HG03039 (cell line): ENCODE data around the gene MINDY4.

ENCODE experiments used
- ATAC-seq: cut with Tn5 transposase; IDR thresholded peaks from one replicate; pipeline ENCODE4 v1.9.1; 2021; ENCODE audit warnings: mild to moderate bottlenecking, moderate library complexity; ENCODE audit not compliant: unreplicated experiment

Gene MINDY4

DNA sequence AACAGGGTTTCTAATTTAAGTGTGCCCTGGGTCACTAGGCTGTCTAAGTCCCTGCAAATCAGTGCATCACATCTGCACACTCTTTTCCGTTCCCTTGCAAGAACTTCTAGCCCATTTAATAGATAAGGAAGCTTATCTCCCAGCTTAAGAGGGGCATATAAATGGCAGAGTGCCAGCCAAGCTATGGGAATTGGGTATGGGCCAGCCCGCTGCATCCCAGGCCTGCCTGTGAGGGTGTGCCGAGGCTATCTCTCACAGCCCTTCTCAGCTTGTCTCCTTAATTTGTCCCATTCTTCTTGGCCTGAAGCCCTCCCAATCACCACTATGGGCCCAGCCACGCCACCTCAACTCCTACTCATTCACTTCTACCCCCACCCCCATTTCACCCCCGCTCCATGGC is 155.1 kb downstream of the MINDY4 start:
- no peak for ATAC-seq

DNA sequence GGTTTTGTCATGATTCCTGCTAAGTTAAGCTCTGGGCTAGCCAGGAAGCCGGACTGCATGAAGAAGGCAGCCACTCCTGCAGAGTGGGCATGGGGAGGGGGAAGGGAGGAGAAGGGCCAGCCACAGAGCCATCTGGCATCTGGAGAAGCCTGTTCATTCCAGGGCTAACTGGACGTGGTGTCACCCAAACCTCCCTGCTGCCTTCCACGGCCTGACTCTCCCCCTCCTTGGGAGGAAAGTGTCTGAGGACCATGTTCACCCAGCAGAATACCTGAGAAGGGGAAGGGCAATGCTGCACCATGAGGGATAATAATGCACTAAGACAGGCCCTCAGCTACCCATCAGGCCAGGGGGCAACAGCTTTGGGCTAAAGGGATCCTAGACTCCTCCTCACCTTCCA is 155.8 kb downstream of the MINDY4 start:
- ATAC-seq, result no peak

DNA sequence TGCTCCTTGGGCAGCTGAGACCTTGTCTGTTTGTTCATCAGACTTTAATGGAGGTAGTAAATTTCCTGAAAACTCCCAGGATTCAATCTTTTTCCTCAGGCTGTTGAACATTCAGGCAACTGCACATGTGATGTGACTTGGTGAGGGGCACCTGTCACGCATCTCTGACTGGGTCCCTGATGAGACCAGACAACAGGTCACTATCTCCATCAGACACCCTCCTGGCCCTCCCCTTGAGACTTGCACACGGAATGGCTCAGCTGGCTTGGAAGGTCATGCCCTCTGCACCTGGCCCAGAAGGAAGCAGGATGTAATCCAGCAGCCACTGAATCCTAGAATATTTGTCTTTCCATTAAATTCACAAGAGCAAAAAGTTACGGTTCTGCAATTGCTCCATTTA is 156.3 kb downstream of the MINDY4 start:
- no peak for ATAC-seq

DNA sequence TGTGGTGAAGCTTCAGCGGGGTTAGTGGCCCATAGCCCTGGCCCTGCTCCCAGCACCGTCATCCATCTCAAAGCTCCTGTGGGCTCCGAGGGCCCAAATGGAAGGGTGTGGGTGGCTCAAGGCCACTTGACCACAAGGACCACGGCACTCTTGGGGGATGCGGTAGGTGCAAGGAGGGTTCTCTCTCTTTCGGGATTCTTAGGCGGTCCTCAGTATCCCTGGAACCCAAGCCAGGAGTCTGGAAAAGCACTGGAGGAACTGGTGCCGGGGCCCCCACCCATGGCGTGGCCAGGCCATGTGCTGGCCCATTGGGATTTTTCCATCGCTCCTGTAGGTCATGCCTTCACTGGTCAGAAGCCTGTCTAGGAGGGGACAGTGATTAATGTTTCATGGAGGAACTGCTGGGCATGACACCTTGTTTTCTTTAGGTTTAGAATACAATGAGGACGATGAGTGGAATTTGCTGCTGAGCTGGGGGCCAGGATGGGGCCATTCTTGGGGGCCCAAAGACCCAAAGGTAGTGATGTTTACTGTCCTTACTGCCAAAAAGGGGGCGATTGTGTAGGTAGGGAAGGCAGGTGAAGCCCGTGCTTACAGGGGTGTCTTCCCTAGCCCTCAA is 157.1 kb downstream of the MINDY4 start:
- no peak for ATAC-seq

DNA sequence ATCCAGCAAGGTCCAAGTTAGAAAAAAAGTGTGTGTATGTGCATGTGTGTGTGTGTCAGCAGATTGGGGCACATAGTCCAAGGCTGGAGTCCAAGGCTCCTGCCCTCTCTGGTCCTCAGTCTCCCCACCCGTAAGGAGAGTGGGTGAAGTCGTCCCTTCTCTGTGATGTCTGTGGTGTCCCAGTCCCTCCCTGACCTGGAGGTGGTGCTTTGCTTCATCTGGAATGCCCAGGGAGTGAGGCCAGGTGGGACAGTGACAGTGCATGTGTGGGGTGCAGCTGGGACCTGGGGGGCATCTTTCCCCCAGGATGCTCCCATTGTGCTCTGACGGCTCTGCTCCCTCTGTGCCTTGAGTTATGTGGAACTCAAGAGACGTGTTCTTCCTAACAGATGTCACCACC is 158.5 kb downstream of the MINDY4 start:
- no peak for ATAC-seq

DNA sequence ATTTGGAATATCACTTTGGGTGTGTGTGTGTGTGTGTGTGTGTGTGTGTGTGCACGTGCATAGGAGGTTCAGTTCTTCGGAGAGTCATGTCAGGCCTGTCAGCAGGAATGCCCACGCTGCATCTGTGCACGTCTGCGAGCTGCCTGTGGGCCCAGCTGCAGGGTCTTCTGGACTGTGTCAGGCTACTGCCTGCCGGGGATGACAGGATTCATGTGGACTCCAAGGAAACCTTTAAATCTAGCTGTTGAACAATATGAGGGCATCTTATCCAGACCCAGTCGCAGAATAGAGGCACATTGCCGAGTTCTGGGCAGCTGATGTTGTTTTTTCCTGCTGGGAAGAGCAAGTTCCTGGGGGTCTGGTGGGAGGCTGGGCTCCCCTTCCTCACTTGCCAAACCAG is 159.4 kb downstream of the MINDY4 start:
- ATAC-seq, result no peak

DNA sequence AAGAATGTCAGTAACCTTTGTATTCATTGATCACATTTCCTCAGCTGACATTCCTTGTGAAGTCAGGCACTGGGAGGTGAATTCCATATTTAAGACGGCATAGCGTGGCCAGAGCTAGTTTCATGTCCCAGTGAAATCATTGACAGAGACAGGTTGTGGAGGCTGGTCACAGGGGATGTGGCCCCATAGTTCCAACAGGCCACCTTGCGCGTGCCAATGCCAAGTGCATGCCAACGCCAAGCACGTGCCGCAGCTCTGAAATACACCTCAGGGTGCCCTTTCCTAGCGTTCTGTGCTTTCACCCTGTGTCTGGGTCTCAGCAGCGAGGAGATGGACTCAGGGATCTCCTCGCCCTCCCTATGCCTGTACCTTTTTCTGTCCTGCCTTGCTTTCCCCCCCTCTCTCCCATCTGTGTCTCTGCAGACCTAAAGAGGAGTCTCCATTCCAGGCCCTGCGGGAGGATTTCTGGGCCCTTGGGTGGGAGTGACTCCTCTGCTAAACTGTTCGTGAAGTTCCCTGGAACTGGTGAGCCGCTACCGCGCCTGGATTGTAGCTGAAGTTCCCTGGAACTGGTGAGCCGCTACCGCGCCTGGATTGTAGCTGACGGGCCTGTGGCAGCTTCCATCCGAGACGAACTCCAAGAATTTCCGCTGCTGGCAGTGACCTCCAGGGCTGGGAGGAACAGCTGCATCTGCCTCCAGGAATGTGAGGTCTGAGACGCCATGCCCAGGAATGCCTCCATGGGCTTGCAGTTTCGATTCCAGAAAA is 160.1 kb downstream of the MINDY4 start:
- ATAC-seq, result no peak

DNA sequence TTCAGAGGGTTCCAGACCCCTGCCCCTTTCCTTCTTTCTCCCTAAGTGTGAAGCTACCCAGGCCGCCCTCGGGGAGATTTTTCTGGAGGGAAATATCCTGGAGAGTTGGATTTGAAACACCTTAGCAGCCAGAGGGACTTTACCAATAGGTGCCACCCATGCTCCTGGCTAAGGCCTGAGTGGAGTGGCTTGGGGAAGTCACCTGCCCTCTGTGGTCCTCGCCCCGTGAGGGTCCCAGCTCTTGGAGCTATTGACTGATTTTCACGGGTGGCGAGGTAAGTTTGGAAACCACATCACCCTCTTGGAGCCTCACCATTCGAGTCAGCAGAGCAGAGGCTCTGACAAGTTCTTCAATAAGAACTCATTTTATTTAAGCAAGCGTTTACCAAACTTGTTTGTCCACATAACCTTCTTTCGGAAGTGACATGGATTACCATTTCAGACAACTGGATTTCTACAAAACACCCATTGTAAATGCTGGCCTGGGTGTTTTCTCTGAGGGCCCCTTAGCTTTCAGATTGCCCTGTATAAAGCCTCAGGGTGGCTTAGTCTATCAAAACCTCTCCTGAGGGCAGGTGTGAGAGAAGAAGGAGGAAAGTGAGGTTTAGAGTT is 160.8 kb downstream of the MINDY4 start:
- ATAC-seq, result no peak

DNA sequence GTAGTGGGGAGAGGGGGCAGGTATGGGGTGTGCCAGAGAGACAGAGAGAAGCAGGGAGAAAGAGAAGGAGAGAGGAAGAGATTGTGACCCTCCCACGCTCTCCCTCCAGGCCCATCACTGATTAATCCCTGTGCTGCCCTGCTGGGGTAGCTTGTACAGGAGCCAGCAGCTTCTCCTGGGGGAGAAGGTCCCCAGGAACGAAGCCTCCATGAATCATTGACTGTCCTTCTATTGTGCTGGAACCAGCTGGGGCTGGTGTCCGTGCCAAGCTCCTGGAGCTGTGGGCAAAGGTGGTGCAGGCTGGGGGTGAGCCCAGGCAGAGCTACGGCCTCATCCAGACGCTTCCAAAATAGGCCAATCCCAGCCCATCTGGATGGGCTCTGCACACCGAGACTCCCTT is 161.3 kb downstream of the MINDY4 start:
- ATAC-seq, result no peak

DNA sequence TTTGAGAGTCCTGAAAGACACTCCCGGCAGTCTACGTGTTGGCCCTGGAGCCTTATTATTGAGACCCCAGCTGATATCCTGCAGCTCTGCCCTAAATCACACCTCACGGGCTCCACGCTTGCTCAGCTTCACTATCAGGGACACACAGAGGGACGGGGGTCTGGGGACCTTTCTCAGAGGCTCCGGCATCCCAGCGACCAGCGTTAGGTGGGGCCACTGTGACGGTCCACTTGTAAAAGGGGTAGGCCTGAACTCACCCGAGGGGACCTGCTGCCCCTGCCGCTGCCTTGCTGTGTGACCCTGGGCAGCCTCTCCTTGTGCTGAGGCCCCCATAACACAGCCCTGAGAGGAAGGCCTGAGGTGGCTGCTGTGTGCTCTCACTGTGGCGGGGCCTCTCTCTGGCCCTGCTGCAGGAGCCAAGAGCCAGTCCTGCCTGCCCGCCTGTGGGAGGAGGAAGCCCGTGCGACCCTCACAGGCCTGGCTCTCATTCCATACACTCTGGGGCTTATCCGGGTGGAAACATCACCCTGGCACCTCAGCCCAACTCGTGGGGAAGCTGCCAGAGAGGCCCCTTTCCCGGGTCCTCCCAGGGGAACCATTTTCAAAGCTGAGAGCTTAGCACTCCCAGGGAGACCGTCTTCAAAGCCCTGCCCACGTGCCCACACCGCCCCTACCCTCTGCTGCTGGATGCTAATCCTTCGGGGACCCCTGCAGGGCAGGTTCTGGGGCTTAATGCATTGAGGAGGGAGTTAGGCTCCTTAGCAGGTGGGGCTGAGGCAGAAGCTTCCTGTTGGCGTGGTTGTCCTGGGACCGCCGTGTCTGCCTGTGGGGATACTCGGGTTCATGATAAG is 162.1 kb downstream of the MINDY4 start:
- no peak for ATAC-seq

DNA sequence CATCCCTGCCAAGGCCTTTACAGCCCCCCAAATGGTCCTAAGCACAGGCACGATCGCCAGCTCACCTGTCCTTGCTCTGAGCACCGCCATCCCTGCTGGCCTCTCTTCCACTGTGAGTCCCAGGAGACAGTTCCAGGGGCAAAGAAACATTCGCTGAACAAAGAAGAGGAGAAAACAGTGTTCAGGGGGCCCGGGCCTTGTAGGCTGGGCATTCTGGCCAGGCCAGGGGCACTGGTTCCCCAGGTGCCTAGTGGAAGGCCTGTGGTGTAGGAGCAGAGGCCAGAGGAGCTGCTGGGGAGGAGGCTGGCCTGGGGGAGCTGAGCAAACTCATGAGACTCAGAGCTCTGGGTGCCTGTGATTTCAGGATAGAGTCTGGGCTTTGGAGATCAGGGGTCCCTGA is 163.0 kb downstream of the MINDY4 start:
- no peak for ATAC-seq

DNA sequence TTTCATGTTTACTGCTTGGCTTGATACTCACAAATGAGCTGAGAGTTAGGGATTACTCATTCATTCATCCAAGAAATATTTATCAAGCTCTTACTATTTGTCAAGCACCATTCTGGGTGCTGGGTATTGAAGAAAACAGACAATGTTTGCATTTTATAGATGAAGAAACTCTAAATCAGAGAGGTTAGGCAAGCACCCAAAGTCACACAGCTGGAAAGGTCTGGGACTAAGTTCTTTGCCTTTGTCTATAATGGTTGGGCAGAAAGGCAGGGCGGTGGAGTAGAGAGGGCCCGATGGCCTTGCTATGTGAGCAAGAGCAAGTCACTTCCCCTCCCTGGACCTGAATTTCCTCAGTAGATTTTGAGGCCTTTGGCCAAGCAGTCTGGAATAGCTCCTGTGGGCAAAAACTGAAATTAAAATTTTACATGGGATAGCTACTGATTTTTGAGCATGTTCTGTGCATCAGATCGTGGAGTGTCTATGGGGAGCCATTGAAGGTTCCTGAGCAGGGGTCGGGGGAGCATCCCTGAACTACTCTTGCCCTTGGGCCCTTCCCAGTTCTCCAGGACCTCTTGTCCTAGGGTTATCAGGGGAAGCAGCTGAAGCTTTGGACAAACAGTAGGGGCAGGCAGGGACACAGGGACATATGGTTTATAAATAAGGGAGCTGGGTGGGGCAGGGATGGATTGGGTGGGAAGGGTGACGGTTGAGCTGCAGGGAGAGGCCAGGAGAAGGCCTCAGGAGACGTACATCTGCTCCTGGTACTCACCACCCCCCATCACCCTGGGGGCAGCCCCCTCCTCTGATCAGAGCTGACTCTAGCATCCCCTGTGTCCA is 163.7 kb downstream of the MINDY4 start:
- no peak for ATAC-seq

DNA sequence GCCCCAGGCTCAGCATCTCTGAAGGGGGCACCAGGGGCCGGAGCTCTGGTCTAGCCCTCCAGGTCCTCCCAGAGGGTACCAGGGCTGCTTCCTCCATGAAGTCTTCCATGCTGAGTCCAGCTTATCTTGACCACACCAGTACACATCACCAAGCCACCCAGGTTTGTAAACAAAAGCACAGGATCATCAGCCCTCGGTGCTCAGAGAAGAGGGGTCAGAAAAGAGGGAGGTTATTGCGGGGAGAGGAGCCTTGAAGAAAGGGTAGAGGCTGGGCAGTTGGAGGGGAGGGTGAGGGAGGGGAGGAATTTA is 164.3 kb downstream of the MINDY4 start:
- ATAC-seq, result no peak

DNA sequence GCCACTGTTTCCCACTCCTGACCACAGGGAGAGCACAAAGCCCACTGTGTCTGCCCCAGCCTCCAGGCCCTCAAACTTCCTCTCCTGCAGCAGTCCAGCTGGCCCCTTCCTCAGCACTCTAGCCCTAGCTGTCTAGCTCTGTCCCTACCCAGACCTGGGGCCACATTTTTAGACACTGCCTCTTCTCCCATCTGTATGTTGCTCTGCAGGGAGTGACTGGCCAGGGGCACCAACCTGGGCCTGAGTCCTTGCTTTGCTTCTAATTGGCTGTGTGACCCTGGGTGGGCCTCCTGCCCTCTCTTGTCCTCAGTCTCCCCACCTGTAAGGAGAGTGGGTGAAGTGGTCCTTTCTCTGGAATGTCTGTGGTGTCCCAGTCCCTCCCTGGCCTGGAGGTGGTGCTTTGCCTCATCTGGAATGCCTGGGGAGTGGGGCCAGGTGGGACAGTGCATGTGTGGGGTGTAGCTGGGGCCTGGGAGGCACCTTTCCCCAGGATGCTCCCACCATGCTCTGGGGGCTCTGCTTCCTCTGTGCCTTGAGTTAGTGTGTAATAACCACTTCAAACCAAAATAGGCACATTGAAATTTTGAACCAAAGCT is 165.5 kb downstream of the MINDY4 start:
- ATAC-seq, result no peak

DNA sequence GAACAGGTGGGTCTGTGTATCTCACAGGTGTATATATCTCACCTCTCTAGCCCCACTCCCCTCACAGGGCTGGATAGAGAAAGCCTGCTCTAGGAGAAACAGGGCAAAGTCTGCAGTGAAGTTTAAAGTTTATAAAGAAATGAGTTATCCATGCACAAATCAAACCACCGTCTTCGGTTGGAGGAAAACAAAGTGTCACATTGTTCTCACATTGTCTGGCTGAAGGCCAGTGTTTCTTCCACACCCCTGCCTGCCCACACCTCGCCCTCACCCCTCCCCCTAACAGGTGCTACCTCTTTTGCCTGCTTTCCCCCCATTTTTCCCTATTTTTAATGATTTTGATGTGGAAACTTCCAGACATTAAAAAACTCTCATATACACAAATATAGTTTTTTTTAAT is 166.2 kb downstream of the MINDY4 start:
- no peak for ATAC-seq

DNA sequence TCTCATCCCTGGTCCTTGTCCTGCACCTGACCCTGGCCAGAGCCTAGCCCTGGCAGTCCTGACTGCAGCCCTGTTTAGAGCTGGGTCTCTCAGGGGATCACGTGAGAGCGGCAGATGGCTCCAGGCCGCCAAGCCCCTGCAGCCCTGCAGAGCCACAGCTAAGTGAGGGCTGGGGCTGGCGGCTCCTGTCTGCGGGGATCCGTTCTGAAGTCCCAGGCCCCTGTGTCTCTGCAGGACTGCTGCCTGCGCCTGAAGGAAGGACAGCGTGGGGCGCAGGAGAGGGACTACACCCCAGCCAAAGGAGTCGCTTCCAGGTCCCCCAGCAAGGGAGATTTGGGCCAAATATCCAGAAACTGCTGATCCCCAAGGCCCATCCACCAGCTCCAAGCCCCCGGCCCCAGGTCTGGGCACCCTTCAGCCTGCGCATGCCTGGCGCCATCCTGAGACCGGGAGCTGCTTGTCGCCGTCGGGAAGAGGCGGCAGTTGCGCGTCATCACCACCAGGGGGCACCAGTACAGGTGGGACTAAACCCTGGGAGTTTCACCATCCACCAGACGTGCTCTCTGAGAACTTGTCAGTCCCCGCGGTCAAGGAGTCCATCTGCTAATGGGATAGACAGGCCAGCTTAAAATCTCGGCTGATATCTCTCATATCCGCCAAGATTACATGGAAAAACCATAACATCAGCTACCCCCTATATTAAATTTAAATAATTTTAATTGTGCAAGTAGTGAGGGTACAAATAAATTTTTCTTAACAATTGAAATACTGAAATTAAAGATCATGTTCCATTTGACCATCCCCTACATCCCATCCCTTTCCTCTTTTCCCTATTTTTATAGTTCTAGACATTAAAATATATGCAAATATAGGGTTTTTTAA is 167.5 kb downstream of the MINDY4 start:
- ATAC-seq, result peak; percentile 59

DNA sequence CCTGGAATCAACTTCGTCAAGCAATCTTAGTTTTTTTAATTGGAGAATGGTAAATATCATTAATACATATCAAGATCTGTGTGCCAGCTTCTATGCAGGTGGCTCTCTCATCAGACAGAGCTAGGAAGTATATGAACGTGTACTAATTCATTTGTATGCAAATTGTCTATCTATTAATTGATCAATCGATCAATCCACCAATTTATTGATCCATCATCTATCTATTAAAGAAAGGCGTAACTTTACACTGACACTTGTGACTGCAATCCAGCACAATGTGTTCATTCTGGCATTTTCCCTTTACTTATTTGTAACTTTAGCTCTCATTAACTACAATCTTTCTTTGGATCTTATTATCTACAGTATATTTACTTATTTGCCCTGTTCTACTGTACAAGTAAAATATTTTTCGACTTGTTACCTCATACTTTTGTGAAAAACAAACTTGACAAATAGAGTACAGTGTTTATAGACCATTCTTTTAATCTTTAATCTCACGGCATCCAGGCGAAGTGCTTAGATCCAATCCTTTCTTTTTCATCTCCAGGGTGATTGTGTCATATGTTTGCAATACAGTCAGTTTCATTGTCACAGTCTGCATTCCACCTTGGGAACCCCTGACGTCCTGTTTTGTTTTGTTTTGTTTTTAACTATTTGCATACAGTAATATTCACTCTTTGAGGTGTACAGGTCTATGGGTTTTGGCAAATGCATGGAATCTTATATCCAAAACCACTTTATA is 170.5 kb downstream of the MINDY4 start:
- no peak for ATAC-seq
